ENCODE results near the gene ART1. TPM values are rescaled to one million over a fixed set of nuclear protein-coding genes. Genes with fewer than 3 reads are reported as not detected.

ART1 gene
- total and polyA plus RNA-seq, 7 donors = 1.1 to 1.2 TPM; not detected in 5

DNA sequence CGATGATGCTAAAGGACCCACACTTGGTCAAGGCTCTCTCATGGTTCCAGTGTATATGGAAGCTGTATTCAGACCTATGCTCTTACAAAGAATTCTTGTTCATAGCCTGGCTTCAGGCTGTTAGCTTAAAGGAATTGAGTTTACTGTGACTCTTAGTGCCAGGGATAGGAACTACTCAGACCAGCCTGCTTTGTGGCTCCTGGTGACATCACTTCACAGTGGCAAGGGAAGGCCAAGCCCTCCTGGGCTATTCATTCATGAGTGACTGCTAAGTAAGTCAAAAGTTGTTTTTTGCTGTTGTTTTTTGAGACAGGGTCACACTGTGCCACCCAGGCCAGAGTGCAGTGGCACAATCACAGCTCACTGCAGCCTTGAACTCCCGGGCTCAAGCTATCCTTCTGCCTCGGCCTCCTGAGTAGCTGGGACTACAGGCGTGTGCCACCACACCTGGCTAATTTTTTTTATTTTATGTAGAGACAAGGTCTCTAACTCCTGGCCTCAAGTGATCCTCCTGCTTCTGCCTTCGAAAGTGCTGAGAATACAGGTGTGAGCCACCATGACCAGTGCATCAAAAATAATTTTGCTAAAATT, 12.8 kb upstream of the ART1 start:
- H3K4me3 ChIP-seq = no peak overlapping the region
- no peak for DNase-seq
- H3K4me1 ChIP-seq = no peaks in the 10 kb centered on the region
- no peaks in the 10 kb centered on the region for H3K27me3 ChIP-seq
- TF ChIP-seq EP300 (IDR thresholded peaks at IDR 0.05) (no peak), POLR2A (IDR thresholded peaks at IDR 0.05) (no peak), POLR2AphosphoS5 (IDR thresholded peaks at IDR 0.05) (no peak)
- TF ChIP-seq, protein P1, sequence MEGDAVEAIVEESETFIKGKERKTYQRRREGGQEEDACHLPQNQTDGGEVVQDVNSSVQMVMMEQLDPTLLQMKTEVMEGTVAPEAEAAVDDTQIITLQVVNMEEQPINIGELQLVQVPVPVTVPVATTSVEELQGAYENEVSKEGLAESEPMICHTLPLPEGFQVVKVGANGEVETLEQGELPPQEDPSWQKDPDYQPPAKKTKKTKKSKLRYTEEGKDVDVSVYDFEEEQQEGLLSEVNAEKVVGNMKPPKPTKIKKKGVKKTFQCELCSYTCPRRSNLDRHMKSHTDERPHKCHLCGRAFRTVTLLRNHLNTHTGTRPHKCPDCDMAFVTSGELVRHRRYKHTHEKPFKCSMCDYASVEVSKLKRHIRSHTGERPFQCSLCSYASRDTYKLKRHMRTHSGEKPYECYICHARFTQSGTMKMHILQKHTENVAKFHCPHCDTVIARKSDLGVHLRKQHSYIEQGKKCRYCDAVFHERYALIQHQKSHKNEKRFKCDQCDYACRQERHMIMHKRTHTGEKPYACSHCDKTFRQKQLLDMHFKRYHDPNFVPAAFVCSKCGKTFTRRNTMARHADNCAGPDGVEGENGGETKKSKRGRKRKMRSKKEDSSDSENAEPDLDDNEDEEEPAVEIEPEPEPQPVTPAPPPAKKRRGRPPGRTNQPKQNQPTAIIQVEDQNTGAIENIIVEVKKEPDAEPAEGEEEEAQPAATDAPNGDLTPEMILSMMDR (IDR thresholded peaks at IDR 0.05) = no peak
- H3K36me3 ChIP-seq = no peaks in the 10 kb centered on the region
- H3K27ac ChIP-seq = no peak overlapping the region
- intact Hi-C loops (cut with DNase I) = no loop called here
- WGBS, 2 donors = 90 to 91% methylated on average over 5 of the region's 5 CpGs
- no peaks in the 10 kb centered on the region for H3K9me3 ChIP-seq

DNA sequence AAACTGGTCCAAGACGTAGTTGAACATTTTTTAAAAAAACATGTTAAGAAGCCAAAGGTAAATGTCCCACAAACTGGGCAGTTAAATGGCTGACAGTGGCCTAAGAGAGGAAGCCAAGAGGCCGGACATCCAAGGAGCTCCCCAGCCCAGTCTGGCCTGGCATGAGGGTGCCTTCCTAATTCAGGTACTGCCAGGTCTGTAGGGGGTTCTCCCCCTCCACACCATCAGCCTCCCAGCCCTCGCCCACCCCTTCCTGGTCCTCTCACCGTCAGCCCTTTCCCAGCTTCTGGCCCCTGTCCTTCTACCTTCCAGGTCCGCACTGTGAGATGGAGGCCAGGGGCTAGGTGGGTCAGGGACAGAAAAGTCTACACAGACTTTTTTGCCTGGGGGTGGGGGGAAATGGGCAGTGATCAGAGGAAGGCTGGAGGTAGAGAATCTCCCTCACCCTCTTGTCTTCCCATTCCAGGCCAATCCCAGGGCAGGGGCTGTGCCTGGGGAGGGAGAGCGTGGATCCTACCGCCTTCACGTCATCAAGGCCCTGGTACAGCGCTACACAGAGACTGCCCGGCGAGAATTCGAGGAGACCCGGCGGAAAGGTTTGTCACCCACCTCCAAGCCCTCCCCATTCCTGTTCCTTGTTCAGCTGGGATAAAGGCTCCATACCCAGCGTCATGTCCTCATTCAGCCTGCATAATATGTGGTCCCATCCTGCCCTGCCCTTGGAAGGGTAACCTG, 9.1 kb upstream of the ART1 start:
- intact Hi-C loops (cut with DNase I) = no loop called here
- TF ChIP-seq POLR2A (IDR thresholded peaks at IDR 0.05) (no peak), POLR2AphosphoS5 (IDR thresholded peaks at IDR 0.05) (no peak), EP300 (IDR thresholded peaks at IDR 0.05) (no peak)
- TF ChIP-seq, protein P1 (IDR thresholded peaks at IDR 0.05) = no peak
- no peaks in the 10 kb centered on the region for H3K36me3 ChIP-seq
- H3K9me3 ChIP-seq = no peaks in the 10 kb centered on the region
- H3K4me1 ChIP-seq = no peaks in the 10 kb centered on the region
- H3K27ac ChIP-seq = no peak overlapping the region
- DNase-seq = no peak
- WGBS, 2 donors = 94% methylated on average over 15 of the region's 15 CpGs
- H3K4me3 ChIP-seq = no peak overlapping the region
- no peaks in the 10 kb centered on the region for H3K27me3 ChIP-seq

DNA sequence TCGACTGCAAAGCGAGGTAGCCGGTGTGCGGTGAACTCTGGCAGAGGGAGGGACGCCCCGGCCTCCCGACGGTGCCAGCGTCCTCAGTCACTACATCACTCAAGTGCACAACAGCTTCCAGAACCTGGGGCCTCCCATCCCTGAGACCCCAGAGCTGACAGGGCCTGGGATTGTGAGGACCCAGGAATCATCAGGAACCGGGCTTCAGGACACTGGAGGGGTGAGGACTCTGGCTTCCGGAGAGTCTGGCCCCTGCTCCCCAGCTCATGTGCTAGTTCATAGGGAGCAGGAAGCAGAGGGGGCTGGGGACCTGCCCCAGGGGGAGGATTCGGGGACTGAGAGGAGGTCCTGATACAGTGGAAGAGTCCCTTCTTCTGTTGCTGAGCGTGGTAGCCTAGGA, 7.7 kb upstream of the ART1 start:
- no peak for TF ChIP-seq POLR2A (IDR thresholded peaks at IDR 0.05)
- TF ChIP-seq, protein P1 (IDR thresholded peaks at IDR 0.05) = no peak
- no peaks in the 10 kb centered on the region for H3K9me3 ChIP-seq
- H3K27me3 ChIP-seq = no peaks in the 10 kb centered on the region
- H3K4me1 ChIP-seq = peaks cover 0 to 7% (median 4%) of the 10 kb centered on the region in 4 donors
- WGBS, 2 donors = 77 to 84% methylated on average over 13 of the region's 13 CpGs
- no peak overlapping the region for H3K27ac ChIP-seq
- H3K4me3 ChIP-seq = no peak overlapping the region
- intact Hi-C loops (cut with DNase I) = no loop called here
- DNase-seq = no peak
- no peaks in the 10 kb centered on the region for H3K36me3 ChIP-seq

DNA sequence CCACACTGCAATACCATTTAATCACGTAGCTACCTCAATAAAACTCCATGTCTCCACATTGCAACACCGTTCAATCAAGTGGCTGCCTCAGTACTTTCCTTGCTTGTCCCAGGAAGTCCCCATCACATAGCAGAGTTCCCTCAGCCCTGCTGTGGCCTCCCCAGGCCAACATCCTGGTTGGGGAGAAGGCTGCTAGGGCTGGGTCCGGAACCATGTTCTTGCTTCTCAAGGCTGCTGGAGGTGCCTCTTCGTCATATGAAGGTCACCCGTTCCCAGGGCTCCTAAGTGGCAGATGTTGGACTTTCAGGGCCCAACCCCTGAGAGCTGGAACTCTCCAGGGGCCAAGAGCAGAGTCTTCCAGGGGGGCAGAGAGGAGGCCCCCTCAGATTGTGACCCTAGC, 6.4 kb upstream of the ART1 start:
- Histone ChIP-seq H3K27me3 (no peaks in the 10 kb centered on the region), H3K36me3 (no peaks in the 10 kb centered on the region), H3K4me1 (peaks cover 0 to 17% (median 15%) of the 10 kb centered on the region in 4 donors), H3K9me3 (no peaks in the 10 kb centered on the region), H3K27ac (no peak overlapping the region), H3K4me3 (no peak overlapping the region)
- 79 to 80% methylated on average over 5 of the region's 5 CpGs for WGBS, 2 donors
- no peak for DNase-seq
- TF ChIP-seq, protein P1 (IDR thresholded peaks at IDR 0.05) = no peak
- TF ChIP-seq EP300 (IDR thresholded peaks at IDR 0.05) (no peak), POLR2AphosphoS5 (IDR thresholded peaks at IDR 0.05) (no peak), POLR2A (IDR thresholded peaks at IDR 0.05) (no peak)
- intact Hi-C loops (cut with DNase I) = no loop called here
